HepG2 (cell line): Measurements from ENCODE around the gene MMP19. TPM values are rescaled to one million over a fixed set of nuclear protein-coding genes. Genes with fewer than 3 reads are reported as not detected.

Experiments used
- ATAC-seq: fragments of 200-7000 bp; cut with Tn5 transposase; 3 replicates; pipeline ENCODE4 v1.9.1; 2020; ENCODE audit warnings: mild to moderate bottlenecking, moderate library complexity
- BruUV-seq: library from RNA; stranded (reverse); fragments of 400-500 nt; replicated peaks from 2 replicates; lab custom pipeline; 2021; lab: Mats Ljungman, UMichigan
- CTCF ChIA-PET: fragments of 300-600 bp; formaldehyde crosslinking; extraction: SDS; loops from one replicate; lab custom pipeline; 2021; ENCODE audit warnings: low total read pairs, inconsistent platforms, low intra/inter-chr PET ratio; lab: Yijun Ruan, JAX
- POLR2A ChIA-PET: fragments of 350-600 bp; sonication (Branson Sonifier 250); formaldehyde crosslinking; loops from one replicate; lab custom pipeline; 2020; ENCODE audit warnings: antibody characterized with exemption, inconsistent platforms; lab: Yijun Ruan, JAX
- DNase-seq: peaks from one replicate; pipeline ENCODE4 v3.0.0-alpha.2; 2015; ENCODE audit warnings: low spot score
- FAIRE-seq: peaks from 3 replicates; lab custom pipeline; 2011; peaks lifted over from hg19 to GRCh38; lab: Jason Lieb, UNC
- H2AFZ ChIP-seq: one replicate; pipeline ENCODE4 v1.6.1; 2011; ENCODE audit warnings: low read length, inconsistent platforms
- H3K27ac ChIP-seq: fragments of 300-600 bp; 3 replicates; pipeline ENCODE4 v1.8.0; 2011; ENCODE audit warnings: mixed run types, mild to moderate bottlenecking, mixed read lengths, low read length, inconsistent platforms; ENCODE audit not compliant: insufficient read depth; ENCODE audit errors: extremely low read length
- H3K27me3 ChIP-seq, 2 experiments: fragments of 200-600 bp in 1 of 2; 2 replicates in 1 of 2; 3 replicates in 1 of 2; pipeline versions ENCODE4 v1.6.0 to v1.8.0; 2011; ENCODE audit warnings: low read length in 2 of 2, mild to moderate bottlenecking in 2 of 2, moderate library complexity in 2 of 2, inconsistent platforms in 1 of 2; ENCODE audit not compliant: insufficient read depth in 2 of 2, control insufficient read depth in 1 of 2
- H3K36me3 ChIP-seq, 2 experiments: fragments of 200-600 bp in 1 of 2; replicated peaks in 1 of 2; 2 replicates in 1 of 2; 3 replicates in 1 of 2; pipeline versions ENCODE4 v1.5.1 to v1.8.0; 2011; ENCODE audit warnings: low read length in 2 of 2, inconsistent platforms in 1 of 2; ENCODE audit not compliant: insufficient read depth in 2 of 2, control insufficient read depth in 1 of 2
- H3K4me1 ChIP-seq: 2 replicates; pipeline ENCODE4 v1.5.1; 2012; ENCODE audit warnings: low read length, inconsistent platforms; ENCODE audit not compliant: insufficient read depth
- H3K4me2 ChIP-seq: 2 replicates; pipeline ENCODE4 v1.6.0; 2011; ENCODE audit warnings: low read depth, low read length, inconsistent platforms
- H3K4me3 ChIP-seq, 3 experiments: fragments of 200-600 bp in 1 of 3; sonication (generic), shearing (Covaris generic) in 1 of 3; replicated peaks in 1 of 3; 2 replicates each; pipeline ENCODE4 v1.5.1; 2011 to 2016; ENCODE audit warnings: low read length in 3 of 3, inconsistent platforms in 2 of 3, low read depth in 2 of 3, mild to moderate bottlenecking in 2 of 3, control low read depth in 1 of 3, mixed read lengths in 1 of 3; ENCODE audit not compliant: insufficient read depth in 1 of 3
- H3K79me2 ChIP-seq: one replicate; pipeline ENCODE4 v1.6.1; 2011; ENCODE audit warnings: low read length, inconsistent platforms; ENCODE audit not compliant: insufficient read depth
- H3K9ac ChIP-seq: 2 replicates; pipeline ENCODE4 v1.6.0; 2011; ENCODE audit warnings: mild to moderate bottlenecking, low read depth, low read length, inconsistent platforms; ENCODE audit not compliant: insufficient read depth
- H3K9me3 ChIP-seq: 2 replicates; pipeline ENCODE4 v1.5.1; 2012; ENCODE audit warnings: mild to moderate bottlenecking, low read length
- H4K20me1 ChIP-seq: 2 replicates; pipeline ENCODE4 v1.6.0; 2011; ENCODE audit warnings: inconsistent platforms, mild to moderate bottlenecking, low read length, moderate library complexity; ENCODE audit not compliant: insufficient read depth
- MAFF ChIP-seq: IDR thresholded peaks from 2 replicates; pipeline ENCODE4 v1.6.1; 2011; ENCODE audit warnings: low read depth, low read length, improper control_type of control experiment
- MAFK ChIP-seq, 2 experiments: IDR thresholded peaks in 1 of 2; conservative IDR thresholded peaks in 1 of 2; 2 replicates each; pipeline ENCODE4 v1.6.1; 2011; ENCODE audit warnings: improper control_type of control experiment in 2 of 2, low read length in 2 of 2
- NFIB ChIP-seq: sonication (generic); formaldehyde crosslinking; IDR thresholded peaks from 2 replicates; pipeline ENCODE4 v1.9.0; 2021; ENCODE audit warnings: missing genetic modification reagents, mild to moderate bottlenecking, borderline replicate concordance
- PCBP2 ChIP-seq: fragments of 200-400 bp; formaldehyde crosslinking; optimal IDR thresholded peaks from 2 replicates; pipeline ENCODE3; 2018; ENCODE audit warnings: low read length, low read depth; ENCODE audit not compliant: poor library complexity, severe bottlenecking
- TBX3 ChIP-seq: fragments of 450-650 bp; IDR thresholded peaks from 2 replicates; pipeline ENCODE4 v1.6.1; 2017; ENCODE audit warnings: antibody characterized with exemption, mild to moderate bottlenecking, inconsistent platforms, borderline replicate concordance
- ZNF317 ChIP-seq: sonication (generic); formaldehyde crosslinking; IDR thresholded peaks from 2 replicates; pipeline ENCODE4 v1.5.0; 2020; ENCODE audit warnings: mild to moderate bottlenecking, missing genetic modification reagents
- WGBS: methylation state at CpG from one replicate; pipeline ENCODE4 v1.1.6; 2017; ENCODE audit warnings: low lambda C conversion rate; 5-methylcytosine and 5-hydroxymethylcytosine counted together
- in situ Hi-C: cut with HindIII; loops from 2 replicates; pipeline ENCODE4 v1.10.0; 2017; ENCODE audit warnings: low pct_unique_long_range_greater_than_20kb; ENCODE audit not compliant: extremely low pct_ligation_motif_present
- intact Hi-C: fragments of 100-400 bp; cut with micrococcal nuclease; formaldehyde crosslinking; loops from one replicate; pipeline ENCODE4 v1.10.0; 2022; ENCODE audit not compliant: unreplicated experiment
- polyA plus RNA-seq, 8 experiments: library from polyadenylated mRNA; depleted of rRNA in 3 of 8; stranded (reverse) in 7 of 8; unstranded in 1 of 8; fragments of >200 nt; fragmentation: Illumina TruSeq in 4 of 8; extraction: Trizol in 4 of 8; gene quantifications; 2 replicates each; pipeline versions ENCODE4 v1.2.1 to v1.2.3, GENCODE V29; 2011 to 2016; ENCODE audit warnings: low read depth in 4 of 8, missing spikeins in 1 of 8, mixed read lengths in 1 of 8; ENCODE audit not compliant: insufficient read depth in 1 of 8
- total RNA-seq, 5 experiments: library from RNA; depleted of rRNA; stranded (reverse); fragments of >200 nt; fragmentation: Illumina TruSeq; extraction: Trizol; gene quantifications; 2 replicates each; pipeline ENCODE4 v1.2.3, GENCODE V29; 2016; ENCODE audit warnings: low read depth in 1 of 5

The MMP19 gene
- total and polyA plus RNA-seq, 2 of the 13 experiments (the other 11 are each of a cell fraction or from before 2014, with no cell fraction given) = 0.07 to 0.08 TPM

DNA sequence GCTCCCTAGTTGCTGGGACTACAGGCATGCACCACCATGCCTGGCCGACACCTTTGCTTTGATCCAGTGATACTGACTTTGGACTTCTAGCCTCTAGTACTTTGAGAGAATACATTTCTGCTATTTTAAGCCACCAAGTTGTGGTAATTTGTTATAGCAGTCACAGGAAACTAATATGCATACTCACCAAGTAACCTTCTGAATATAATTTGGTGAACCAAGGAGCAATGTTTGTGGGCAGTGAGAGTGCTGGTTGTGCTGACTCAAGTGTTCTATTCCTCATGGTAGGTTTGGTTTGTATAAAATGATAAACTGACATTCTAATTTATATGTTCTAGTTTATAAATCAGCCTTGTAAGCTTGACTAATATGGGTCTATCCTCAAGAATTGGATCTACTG, 42.4 kb upstream of the MMP19 start:
- in situ Hi-C loops = no loop called here
- H3K79me2 ChIP-seq = no peaks in the 10 kb centered on the region
- no peak overlapping the region for H2AFZ ChIP-seq
- no peak for ATAC-seq
- H3K27ac ChIP-seq = no peak overlapping the region
- CTCF ChIA-PET = no interaction called here
- POLR2A ChIA-PET = no interaction called here
- peaks cover 11% of the 10 kb centered on the region for H3K4me1 ChIP-seq
- H3K9me3 ChIP-seq = no peaks in the 10 kb centered on the region
- no peak overlapping the region for H3K9ac ChIP-seq
- no peak for DNase-seq
- no peak overlapping the region for H3K4me3 ChIP-seq
- H3K27me3 ChIP-seq = no peaks in the 10 kb centered on the region
- WGBS = 10% methylated on average over 1 of the region's 1 CpG
- H4K20me1 ChIP-seq = no peaks in the 10 kb centered on the region
- no peaks in the 10 kb centered on the region for H3K36me3 ChIP-seq
- BruUV-seq = no TSS peak
- no peak for TF ChIP-seq NFIB (CRISPR knock-in tag)
- peak in 1 of 2 experiments; percentile 25; a peak in 1 of 4 replicates for TF ChIP-seq MAFK (conservative IDR thresholded peaks at IDR 0.05 in 1 of 2, IDR thresholded peaks at IDR 0.05 in 1 of 2; ENCODE audit: low read length in 2 of 2)
- no peak for TF ChIP-seq ZNF317 (CRISPR knock-in tag)
- no peak for TF ChIP-seq PCBP2
- TF ChIP-seq MAFF = no peak
- TF ChIP-seq, all 625 proteins: peak for 1
- intact Hi-C loops = no loop called here
- no peak for FAIRE-seq
- no peak overlapping the region for H3K4me2 ChIP-seq

- Histone ChIP-seq H3K4me3 (no peak overlapping the region), H3K27ac (no peak overlapping the region), H3K9ac (no peak overlapping the region), H2AFZ (no peak overlapping the region), H3K4me1 (no peaks in the 10 kb centered on the region), H3K36me3 (no peaks in the 10 kb centered on the region), H3K79me2 (no peaks in the 10 kb centered on the region), H3K4me2 (no peak overlapping the region), H3K9me3 (peaks cover 9% of the 10 kb centered on the region), H4K20me1 (no peaks in the 10 kb centered on the region), H3K27me3 (no peaks in the 10 kb centered on the region)
- POLR2A ChIA-PET = no interaction called here
- no TSS peak for BruUV-seq
- in situ Hi-C loops = no loop called here
- ATAC-seq (no peak), DNase-seq (no peak), FAIRE-seq (no peak)
- CTCF ChIA-PET = no interaction called here
- intact Hi-C loops = no loop called here
- TF ChIP-seq TBX3 = no peak
These were observed 35.1 kb upstream of the MMP19 start for GRCh38 chr12:55877824-55878223.
